Measurements from ENCODE around the gene EEPD1. TPM values are rescaled to one million over a fixed set of nuclear protein-coding genes. Genes with fewer than 3 reads are reported as not detected.

The EEPD1 gene
- total RNA-seq, 1 experiment from 2014 or later = 48.0 TPM

- H3K4me3 ChIP-seq (ENCODE audit: low read depth in 2 of 2, low read length in 2 of 2) = no peak overlapping the region
- H3K27ac ChIP-seq (ENCODE audit: low read length) = no peak overlapping the region; the same call in 1 of the 2 replicates
- H3K36me3 ChIP-seq (ENCODE audit: control insufficient read depth, insufficient read depth, low read length) = no peaks in the 10 kb centered on the region
- no peaks in the 10 kb centered on the region for H3K27me3 ChIP-seq (ENCODE audit: control insufficient read depth, insufficient read depth, low read length)
- in situ Hi-C loops (cut with HindIII; ENCODE audit: low pct_unique_long_range_greater_than_20kb, low sequenced_read_pairs) (no loop called here), intact Hi-C loops (cut with micrococcal nuclease; ENCODE audit: unreplicated experiment) (no loop called here)
- no peak for TF ChIP-seq TCF7L2 (IDR thresholded peaks at IDR 0.05; ENCODE audit: low read depth, low read length)
- TF ChIP-seq REST (IDR thresholded peaks at IDR 0.05; ENCODE audit: insufficient read depth in 1 of 2, low read depth in 2 of 2, low read length in 1 of 2) = no peak
- no peak for TF ChIP-seq POLR2AphosphoS5 (IDR thresholded peaks at IDR 0.05; ENCODE audit: low read depth, low read length)
- no peak for TF ChIP-seq SIN3A (IDR thresholded peaks at IDR 0.05; ENCODE audit: borderline replicate concordance, insufficient read depth, low read depth, low read length)
- TF ChIP-seq CTCF (IDR thresholded peaks at IDR 0.05) = no peak
- H3K4me1 ChIP-seq (ENCODE audit: control insufficient read depth, insufficient read depth, low read length) = peaks cover 22% of the 10 kb centered on the region
- ATAC-seq (no peak), DNase-seq (ENCODE audit: low read depth, low spot score) (no peak)
- POLR2A ChIA-PET = interaction anchor here (0.6 to 0.7 kb wide), 3 partner anchors 17 to 516 kb away, joined by 3 to 6 read pairs (median 5); no protein-coding TSS in a partner anchor
- no TSS peak for BruUV-seq (replicated peaks)
- H3K9me3 ChIP-seq (ENCODE audit: control insufficient read depth, insufficient read depth, low read depth, low read length) = no peaks in the 10 kb centered on the region
- CTCF ChIA-PET = interaction anchor here (0.6 to 0.7 kb wide), 2 partner anchors 187 to 209 kb away, joined by 3 to 4 read pairs; no protein-coding TSS in a partner anchor
These were observed 78.4 kb downstream of the EEPD1 start for GRCh38 chr7:36231406-36231805.

- Histone ChIP-seq H3K9me3 (ENCODE audit: control insufficient read depth, insufficient read depth, low read depth, low read length) (no peaks in the 10 kb centered on the region), H3K27ac (ENCODE audit: low read length) (no peak overlapping the region), H3K36me3 (ENCODE audit: control insufficient read depth, insufficient read depth, low read length) (no peaks in the 10 kb centered on the region), H3K4me3 (ENCODE audit: low read depth in 2 of 2, low read length in 2 of 2) (no peak overlapping the region), H3K4me1 (ENCODE audit: control insufficient read depth, insufficient read depth, low read length) (peaks cover 22% of the 10 kb centered on the region), H3K27me3 (ENCODE audit: control insufficient read depth, insufficient read depth, low read length) (no peaks in the 10 kb centered on the region)
- ChIA-PET CTCF (no interaction called here), POLR2A (no interaction called here)
- TF ChIP-seq REST (IDR thresholded peaks at IDR 0.05; ENCODE audit: insufficient read depth in 1 of 2, low read depth in 2 of 2, low read length in 1 of 2) (no peak), SIN3A (IDR thresholded peaks at IDR 0.05; ENCODE audit: borderline replicate concordance, insufficient read depth, low read depth, low read length) (no peak), TCF7L2 (IDR thresholded peaks at IDR 0.05; ENCODE audit: low read depth, low read length) (no peak), CTCF (IDR thresholded peaks at IDR 0.05) (no peak), POLR2AphosphoS5 (IDR thresholded peaks at IDR 0.05; ENCODE audit: low read depth, low read length) (no peak)
- intact Hi-C loops (cut with micrococcal nuclease; ENCODE audit: unreplicated experiment) = no loop called here
- in situ Hi-C loops (cut with HindIII; ENCODE audit: low pct_unique_long_range_greater_than_20kb, low sequenced_read_pairs) = no loop called here
- DNase-seq (ENCODE audit: low read depth, low spot score) (no peak), ATAC-seq (no peak)
- BruUV-seq (replicated peaks) = no TSS peak
These were observed 79.5 kb downstream of the EEPD1 start for GRCh38 chr7:36232555-36232954.

Data from Panc1 (cell line).